GM18498 (cell line): ENCODE data around the gene SART1.

ENCODE experiments used
- ATAC-seq: cut with Tn5 transposase; IDR thresholded peaks from one replicate; pipeline ENCODE4 v1.9.1; 2021; ENCODE audit warnings: mild to moderate bottlenecking, moderate library complexity; ENCODE audit not compliant: unreplicated experiment

Gene SART1

GRCh38 chr11:65965986-65966762 is 4.6 kb downstream of the SART1 start:
- no peak for ATAC-seq

- ATAC-seq, result no peak
Observed at GRCh38 chr11:65967329-65967934, 5.9 kb downstream of the SART1 start.

GRCh38 chr11:65968600-65969482 is 7.3 kb downstream of the SART1 start:
- no peak for ATAC-seq

- no peak for ATAC-seq
Observed at GRCh38 chr11:65972116-65972515, 10.6 kb downstream of the SART1 start.

- ATAC-seq, result no peak
Observed at GRCh38 chr11:65973439-65974110, 12.0 kb downstream of the SART1 start.

- no peak for ATAC-seq
Observed at GRCh38 chr11:65975771-65976170, 14.2 kb downstream of the SART1 start.

GRCh38 chr11:65976216-65977176 is 15.0 kb downstream of the SART1 start:
- ATAC-seq, result no peak

- ATAC-seq, result no peak
Observed at GRCh38 chr11:65977621-65978390, 16.3 kb downstream of the SART1 start.

- no peak for ATAC-seq
Observed at GRCh38 chr11:65978391-65979238, 17.1 kb downstream of the SART1 start.

- no peak for ATAC-seq
Observed at GRCh38 chr11:65979261-65979759, 17.8 kb downstream of the SART1 start.

- ATAC-seq, result no peak
Observed at GRCh38 chr11:65981101-65981740, 19.7 kb downstream of the SART1 start.

- no peak for ATAC-seq
Observed at GRCh38 chr11:65981972-65982823, 20.7 kb downstream of the SART1 start.

- ATAC-seq, result no peak
Observed at GRCh38 chr11:65982824-65983588, 21.5 kb downstream of the SART1 start.

GRCh38 chr11:65983589-65983987 is 22.1 kb downstream of the SART1 start:
- no peak for ATAC-seq

GRCh38 chr11:65987336-65987735 is 25.8 kb downstream of the SART1 start:
- ATAC-seq, result no peak
